GM18909 (cell line): ENCODE data around the gene GOSR2.
"Not testable (repeated sequence)": the region's sequence is repeated elsewhere in the genome, so short reads cannot be mapped to it uniquely, and the experiment has no call there.

Source experiments
- ATAC-seq: cut with Tn5 transposase; IDR thresholded peaks from one replicate; pipeline ENCODE4 v1.9.1; 2021; ENCODE audit warnings: mild to moderate bottlenecking; ENCODE audit not compliant: unreplicated experiment, poor library complexity

Gene GOSR2

GRCh38 chr17:46928467-46929261 lies 5.7 kb downstream of the GOSR2 start:
- no peak for ATAC-seq

DNA sequence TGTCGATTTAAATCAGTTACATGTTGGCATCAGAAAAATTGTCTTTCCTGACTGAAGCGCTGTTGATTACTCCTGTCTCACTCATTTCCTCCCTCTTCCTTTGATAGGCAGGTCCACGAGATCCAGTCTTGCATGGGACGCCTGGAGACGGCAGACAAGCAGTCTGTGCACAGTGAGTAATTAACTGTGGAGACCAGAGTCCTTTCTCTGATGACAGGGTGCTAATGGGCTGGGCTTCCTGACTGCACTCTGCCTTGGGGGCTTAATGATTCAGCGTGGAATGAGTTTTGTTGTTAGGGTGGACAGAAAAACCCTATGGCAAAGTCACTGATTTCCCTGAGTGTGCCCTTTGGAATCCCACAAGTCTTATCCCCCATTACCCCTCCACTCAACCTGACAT lies 6.5 kb downstream of the GOSR2 start:
- no peak for ATAC-seq

- ATAC-seq: no peak
These were observed 7.1 kb downstream of the GOSR2 start for GRCh38 chr17:46930051-46930450.

DNA sequence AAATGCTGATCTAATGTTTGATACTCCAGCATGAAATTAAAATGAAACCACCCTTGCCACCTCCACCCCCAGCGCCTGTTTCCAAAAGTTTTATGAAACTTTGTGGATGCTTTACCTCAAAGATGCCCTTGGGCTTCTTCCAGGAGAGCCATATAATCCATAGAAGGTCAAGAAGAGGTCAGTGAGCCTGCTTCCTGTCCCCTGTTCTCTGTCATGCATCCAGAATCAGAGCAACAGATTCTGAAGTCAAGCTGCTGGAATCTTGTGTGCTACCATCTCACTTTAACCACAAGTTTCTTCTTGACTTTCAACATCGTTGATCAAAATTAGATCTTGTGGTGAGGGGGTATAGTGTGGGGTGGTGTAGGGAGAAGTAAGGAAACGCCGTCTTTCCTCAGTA lies 8.6 kb downstream of the GOSR2 start:
- ATAC-seq: no peak

DNA sequence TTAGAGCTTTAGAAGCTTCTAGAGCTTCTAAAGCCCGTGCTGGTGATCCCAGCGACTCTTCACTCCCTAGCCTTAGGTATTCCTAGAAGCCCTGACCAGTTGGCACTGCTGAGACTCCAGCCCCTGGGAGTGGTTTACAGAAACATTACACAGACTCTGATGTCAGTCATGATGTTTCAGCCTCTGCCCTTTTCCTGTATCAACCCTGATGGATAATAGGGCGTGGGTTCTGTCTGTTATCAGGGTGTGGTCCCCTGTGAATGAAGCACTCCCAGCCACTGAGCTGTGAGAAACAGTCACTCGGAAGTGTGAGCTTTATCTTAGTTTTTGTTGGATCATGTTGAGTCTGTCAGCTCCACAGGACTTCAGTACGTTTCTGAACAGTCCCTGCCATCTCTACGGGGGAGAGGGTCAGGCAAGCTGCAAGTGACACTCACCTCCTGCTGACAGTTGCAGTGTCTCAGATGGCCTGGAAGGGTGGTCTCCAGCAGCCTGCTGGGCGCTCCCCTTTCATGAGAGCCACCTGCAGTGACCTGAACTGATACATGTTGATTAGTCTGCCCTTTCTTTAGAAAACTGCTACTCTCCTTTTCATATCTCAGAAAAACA lies 12.8 kb downstream of the GOSR2 start:
- no peak for ATAC-seq

GRCh38 chr17:46940692-46941404 lies 17.9 kb downstream of the GOSR2 start:
- ATAC-seq: no peak

DNA sequence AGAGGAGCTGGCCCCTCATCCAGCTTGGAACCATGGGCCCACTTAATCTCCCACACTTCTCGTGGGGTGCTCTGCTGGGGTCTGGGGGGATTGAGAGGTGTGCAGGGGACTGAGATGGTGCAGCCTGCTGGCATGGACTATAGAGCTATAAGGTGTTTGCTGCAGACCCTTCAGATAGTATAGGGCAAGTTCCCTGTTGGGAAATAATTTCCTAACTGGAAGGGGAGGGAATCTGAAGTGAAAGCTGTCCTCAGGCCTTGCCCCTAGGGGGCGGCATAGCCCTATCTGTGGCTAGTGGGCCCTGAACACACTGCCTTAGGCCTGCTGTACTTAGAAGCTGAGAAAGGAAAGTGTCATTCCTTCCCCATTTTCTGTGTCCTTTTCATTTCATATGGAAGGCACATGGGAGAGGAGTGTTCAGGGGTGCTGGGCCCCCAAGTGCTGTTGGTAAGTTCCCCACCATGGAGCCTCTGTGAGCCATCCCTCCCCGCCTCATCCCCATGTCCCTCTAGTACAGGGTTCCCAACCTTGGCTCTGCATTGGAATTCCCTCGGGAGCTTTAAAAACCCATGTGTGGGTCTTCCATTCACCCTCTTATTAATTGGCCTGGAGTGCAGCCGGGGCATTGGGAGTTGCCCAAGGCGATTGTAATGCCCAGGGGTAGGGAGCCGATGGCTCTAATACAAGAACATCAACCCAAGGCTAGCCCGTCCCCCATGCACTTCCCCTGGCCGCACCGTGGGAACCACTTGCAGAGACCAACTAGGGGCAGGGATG lies 19.7 kb downstream of the GOSR2 start:
- no peak for ATAC-seq

- no peak for ATAC-seq
These were observed 20.2 kb downstream of the GOSR2 start for GRCh38 chr17:46943218-46943500.

DNA sequence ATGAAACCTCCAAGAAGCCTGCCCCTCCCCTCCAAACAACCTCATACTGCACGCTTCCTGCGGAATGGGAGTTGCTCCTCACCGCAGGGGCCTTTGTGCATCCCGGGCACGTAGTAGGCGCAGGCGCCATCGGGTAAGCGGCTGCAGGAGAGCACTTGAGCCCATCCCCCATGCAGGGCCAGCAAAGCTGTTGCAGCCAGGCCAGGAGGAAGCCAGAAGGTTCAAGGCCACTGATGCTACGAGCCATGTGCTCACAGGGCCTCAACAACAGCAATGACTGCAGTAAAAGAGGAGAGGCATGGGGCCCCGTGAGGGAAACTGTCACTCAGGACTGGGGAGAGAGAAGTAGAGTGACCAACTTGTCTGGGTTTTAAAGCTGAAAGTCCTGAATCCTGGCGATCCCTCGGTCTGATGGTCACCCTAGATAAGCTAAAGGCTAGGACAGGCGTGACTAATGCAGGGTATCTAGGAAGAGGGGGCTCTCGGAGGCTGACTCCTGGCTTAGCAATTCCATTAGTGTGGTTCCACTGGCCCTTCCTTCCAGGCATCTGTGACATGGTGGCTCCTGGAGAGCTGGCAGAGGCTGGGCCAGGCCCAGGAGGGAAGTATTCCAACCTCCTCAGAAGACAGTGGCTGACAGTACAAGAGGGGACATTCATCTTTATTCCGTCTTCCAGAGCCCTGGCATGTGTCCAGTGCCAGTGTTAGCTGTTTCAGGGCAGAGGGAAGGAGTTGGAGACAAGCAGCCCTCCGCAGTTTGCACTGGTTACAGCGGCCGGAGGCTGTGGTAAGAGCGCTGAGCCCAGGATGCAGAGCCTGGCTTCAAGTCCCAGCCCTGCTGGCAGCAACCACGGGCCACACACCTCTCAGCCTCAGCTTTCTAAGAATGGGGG lies 20.8 kb downstream of the GOSR2 start:
- ATAC-seq: no peak

- no peak for ATAC-seq
These were observed 22.0 kb downstream of the GOSR2 start for GRCh38 chr17:46944931-46945330.

- ATAC-seq: no peak
These were observed 24.3 kb downstream of the GOSR2 start for GRCh38 chr17:46947216-46947615.

DNA sequence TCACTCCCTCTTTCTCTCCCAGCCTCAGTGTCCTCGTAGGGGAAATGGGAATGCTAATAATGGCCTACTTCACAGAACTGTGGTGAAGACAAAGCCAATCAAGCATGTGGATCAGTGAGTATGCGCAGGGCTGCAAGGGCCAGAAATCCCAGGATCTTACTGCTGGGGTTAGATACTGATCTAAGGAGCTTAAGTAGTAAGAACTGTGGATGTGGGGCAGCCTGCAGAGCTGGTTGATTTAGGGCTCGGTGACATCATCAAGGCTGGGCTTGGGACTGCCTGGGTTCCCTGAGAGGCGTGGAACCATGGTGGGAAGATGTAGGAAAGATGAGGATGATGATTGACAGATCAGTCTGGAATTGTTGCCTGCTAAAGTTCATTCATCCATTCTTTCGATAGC lies 25.6 kb downstream of the GOSR2 start:
- no peak for ATAC-seq

DNA sequence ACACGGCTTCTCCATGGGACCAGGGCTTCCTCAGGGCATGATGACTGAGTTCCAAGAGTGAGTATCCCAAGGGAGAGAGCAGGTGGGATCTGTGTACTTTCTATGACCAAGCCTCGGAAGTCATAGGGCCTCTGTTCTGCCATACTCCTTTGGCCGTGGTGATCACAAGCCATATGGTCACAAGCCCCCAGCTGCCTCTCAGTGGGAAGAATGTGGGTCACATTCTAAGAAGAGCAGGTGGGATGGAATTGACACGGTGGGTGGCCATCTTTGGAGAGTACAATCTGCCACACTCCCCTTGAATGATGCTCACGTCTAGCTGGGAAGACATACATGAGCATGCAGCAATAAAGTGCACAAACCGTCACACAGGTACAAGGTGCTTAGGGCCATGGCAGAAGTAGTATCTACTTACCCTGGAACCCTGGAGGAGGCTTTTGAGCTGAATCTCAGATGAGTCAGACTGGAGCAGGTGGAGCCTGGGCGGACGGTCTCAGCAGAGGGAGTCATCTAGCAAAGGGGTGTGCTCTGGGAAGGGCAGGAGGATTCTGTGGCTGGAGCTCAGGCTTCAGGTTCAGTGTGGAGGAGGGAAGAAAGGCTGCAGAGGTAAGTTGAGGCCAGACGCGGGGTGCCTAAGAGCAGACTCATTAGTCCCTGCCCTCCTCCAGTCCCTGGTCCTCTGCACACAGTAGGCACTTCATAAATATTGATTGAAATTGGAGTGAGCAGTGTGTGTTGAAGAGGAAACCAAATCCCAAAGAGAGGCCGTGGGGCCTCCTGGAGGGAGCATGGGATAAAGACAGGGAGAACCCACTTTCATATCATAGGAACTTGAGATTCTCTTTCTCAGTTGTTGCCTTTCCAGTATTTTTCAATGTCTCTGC lies 26.6 kb downstream of the GOSR2 start:
- ATAC-seq: no peak

GRCh38 chr17:46950342-46950996 lies 27.5 kb downstream of the GOSR2 start:
- no peak for ATAC-seq

DNA sequence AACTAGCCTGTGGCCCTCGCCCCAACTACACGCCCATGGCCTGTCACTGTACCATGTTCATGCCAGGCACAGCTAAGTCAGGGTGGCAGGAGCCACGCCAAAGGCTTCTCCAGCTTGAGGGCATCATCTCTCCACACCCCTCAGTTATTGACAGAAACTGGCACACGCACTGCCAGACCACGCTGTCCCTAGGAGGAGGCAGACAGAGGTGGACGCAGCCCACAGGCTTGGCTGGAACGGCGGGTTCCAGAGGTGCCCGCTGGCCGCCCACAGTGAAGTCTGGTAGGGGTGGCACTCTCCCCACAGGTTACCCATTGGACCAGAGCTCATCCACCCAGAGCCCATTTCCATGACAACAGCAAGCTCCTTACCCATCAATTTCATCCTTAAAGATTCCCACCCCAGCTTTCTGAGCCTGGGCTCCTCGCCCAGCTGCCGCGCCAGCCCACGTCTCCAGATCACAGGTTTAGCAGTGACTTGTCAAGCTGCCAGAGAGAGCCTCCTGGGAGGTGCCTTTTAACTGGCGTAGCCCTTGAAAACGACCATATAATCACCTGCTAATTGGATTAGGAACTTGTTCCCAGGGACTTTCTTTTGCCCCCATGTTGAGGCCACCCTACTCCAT lies 28.1 kb downstream of the GOSR2 start:
- no peak for ATAC-seq

GRCh38 chr17:46951706-46952105 lies 28.7 kb downstream of the GOSR2 start:
- no peak for ATAC-seq

DNA sequence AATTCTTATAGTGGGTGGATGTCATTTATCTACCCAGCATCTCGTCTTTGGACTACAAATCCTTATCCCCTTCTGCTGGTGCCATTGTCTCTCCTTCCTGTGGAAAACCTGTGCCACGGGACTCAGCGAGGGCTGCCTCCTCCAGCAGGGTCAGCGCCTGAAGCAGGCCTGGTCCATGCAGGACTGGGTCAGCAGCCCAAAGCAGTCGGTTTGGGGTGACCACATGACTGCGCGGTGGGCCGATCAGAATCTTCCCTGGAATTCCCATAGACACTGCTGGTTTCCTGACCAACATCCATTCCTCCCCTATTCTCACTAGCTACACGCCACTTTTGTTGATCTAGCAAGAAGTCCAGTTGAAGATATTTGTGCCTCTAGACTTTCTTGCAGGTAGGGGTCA lies 29.2 kb downstream of the GOSR2 start:
- ATAC-seq: no peak

DNA sequence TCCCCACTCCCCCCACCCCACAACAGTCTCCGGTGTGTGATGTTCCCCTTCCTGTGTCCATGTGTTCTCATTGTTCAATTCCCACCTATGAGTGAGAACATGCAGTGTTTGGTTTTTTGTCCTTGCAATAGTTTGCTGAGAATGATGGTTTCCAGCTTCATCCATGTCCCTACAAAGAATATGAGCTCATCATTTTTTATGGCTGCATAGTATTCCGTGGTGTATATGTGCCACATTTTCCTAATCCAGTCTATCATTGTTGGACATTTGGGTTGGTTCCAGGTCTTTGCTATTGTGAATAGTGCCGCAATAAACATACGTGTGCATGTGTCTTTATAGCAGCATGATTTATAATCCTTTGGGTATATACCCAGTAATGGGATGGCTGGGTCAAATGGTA lies 30.2 kb downstream of the GOSR2 start:
- not testable (repeated sequence) for ATAC-seq
